Effector memory CD4-positive, alpha-beta T cell (primary cell): ENCODE measurements around the gene ITIH5.
"Not testable (repeated sequence)": the region's sequence is repeated elsewhere in the genome, so short reads cannot be mapped to it uniquely, and the experiment has no call there.

Experiments
- DNase-seq, 3 donors: peaks; one replicate each; pipeline ENCODE4 v3.0.0-alpha.2; 2020
- H3K27ac ChIP-seq: 2 replicates; pipeline ENCODE4 v1.7.0; 2013; ENCODE audit warnings: mild to moderate bottlenecking, low read length, moderate library complexity; ENCODE audit not compliant: insufficient read depth, poor library complexity, severe bottlenecking
- H3K27me3 ChIP-seq: replicated peaks from 2 replicates; pipeline ENCODE4 v1.7.0; 2013; ENCODE audit warnings: mild to moderate bottlenecking, low read length; ENCODE audit not compliant: insufficient read depth, control insufficient read depth, poor library complexity, severe bottlenecking
- H3K36me3 ChIP-seq: 2 replicates; pipeline ENCODE4 v1.7.0; 2013; ENCODE audit warnings: mild to moderate bottlenecking, low read length, moderate library complexity; ENCODE audit not compliant: control insufficient read depth, insufficient read depth
- H3K4me1 ChIP-seq: 2 replicates; pipeline ENCODE4 v1.7.0; 2013; ENCODE audit warnings: low read length, mild to moderate bottlenecking; ENCODE audit not compliant: control insufficient read depth, insufficient read depth, poor library complexity, severe bottlenecking
- H3K4me3 ChIP-seq: 2 replicates; pipeline ENCODE4 v1.7.0; 2013; ENCODE audit warnings: low read length, low read depth, mild to moderate bottlenecking; ENCODE audit not compliant: insufficient read depth, poor library complexity, severe bottlenecking
- H3K9me3 ChIP-seq: 2 replicates; pipeline ENCODE4 v1.7.0; 2013; ENCODE audit warnings: mild to moderate bottlenecking, low read length, moderate library complexity; ENCODE audit not compliant: control insufficient read depth

ITIH5 gene

GRCh38 chr10:7690885-7691597 is 24.3 kb upstream of the ITIH5 start:
- H3K36me3 ChIP-seq, DNase-seq: not testable (repeated sequence)

GRCh38 chr10:7689591-7689990 is 22.8 kb upstream of the ITIH5 start:
- Histone ChIP-seq H3K36me3 (no peaks in the 10 kb centered on the region), H3K4me3 (no peak overlapping the region), H3K4me1 (no peaks in the 10 kb centered on the region), H3K27me3 (no peaks in the 10 kb centered on the region), H3K9me3 (no peaks in the 10 kb centered on the region), H3K27ac (no peak overlapping the region)
- no peak for DNase-seq

More at GRCh38 chr10:7690885-7691597, 24.3 kb upstream of the ITIH5 start:
- H3K9me3 ChIP-seq, H3K4me1 ChIP-seq, H3K27me3 ChIP-seq, H3K27ac ChIP-seq, H3K4me3 ChIP-seq: not testable (repeated sequence)

- Histone ChIP-seq H3K9me3 (no peaks in the 10 kb centered on the region), H3K27me3 (no peaks in the 10 kb centered on the region), H3K4me3 (no peak overlapping the region), H3K27ac (no peak overlapping the region), H3K36me3 (no peaks in the 10 kb centered on the region), H3K4me1 (no peaks in the 10 kb centered on the region)
- DNase-seq = peak; percentile 33 to 44 (median 42)
These were observed 20.6 kb upstream of the ITIH5 start for GRCh38 chr10:7687228-7687907.

- Histone ChIP-seq H3K36me3 (no peaks in the 10 kb centered on the region), H3K27me3 (no peaks in the 10 kb centered on the region), H3K27ac (no peak overlapping the region), H3K4me1 (no peaks in the 10 kb centered on the region), H3K4me3 (no peak overlapping the region), H3K9me3 (no peaks in the 10 kb centered on the region)
- no peak for DNase-seq
These were observed 19.8 kb upstream of the ITIH5 start for GRCh38 chr10:7686351-7687171.

GRCh38 chr10:7680078-7680477 is 13.3 kb upstream of the ITIH5 start:
- not testable (repeated sequence) for DNase-seq, H3K27ac ChIP-seq, H3K4me3 ChIP-seq, H3K4me1 ChIP-seq, H3K9me3 ChIP-seq, H3K36me3 ChIP-seq, H3K27me3 ChIP-seq

GRCh38 chr10:7679256-7679655 is 12.5 kb upstream of the ITIH5 start:
- DNase-seq = no peak
- H3K36me3 ChIP-seq = no peaks in the 10 kb centered on the region

GRCh38 chr10:7672341-7673134 is 5.8 kb upstream of the ITIH5 start:
- peaks cover 7% of the 10 kb centered on the region for H3K27me3 ChIP-seq
- H3K4me3 ChIP-seq = no peak overlapping the region
- no peaks in the 10 kb centered on the region for H3K36me3 ChIP-seq
- no peaks in the 10 kb centered on the region for H3K9me3 ChIP-seq
- no peak overlapping the region for H3K27ac ChIP-seq
- no peaks in the 10 kb centered on the region for H3K4me1 ChIP-seq
- DNase-seq = no peak

More at GRCh38 chr10:7679256-7679655, 12.5 kb upstream of the ITIH5 start:
- no peak overlapping the region for H3K27ac ChIP-seq
- H3K27me3 ChIP-seq = no peaks in the 10 kb centered on the region
- H3K4me3 ChIP-seq = no peak overlapping the region
- no peaks in the 10 kb centered on the region for H3K4me1 ChIP-seq
- H3K9me3 ChIP-seq = no peaks in the 10 kb centered on the region

- no peaks in the 10 kb centered on the region for H3K9me3 ChIP-seq
- H3K4me1 ChIP-seq = peaks cover 9% of the 10 kb centered on the region
- DNase-seq = no peak
- no peak overlapping the region for H3K27ac ChIP-seq
- no peaks in the 10 kb centered on the region for H3K36me3 ChIP-seq
- peaks cover 20% of the 10 kb centered on the region for H3K27me3 ChIP-seq
- H3K4me3 ChIP-seq = no peak overlapping the region
These were observed 3.4 kb upstream of the ITIH5 start for GRCh38 chr10:7670157-7670556.

GRCh38 chr10:7667262-7668141 is 736 bp upstream of the ITIH5 start:
- Histone ChIP-seq H3K36me3 (no peaks in the 10 kb centered on the region), H3K27ac (no peak overlapping the region), H3K9me3 (no peaks in the 10 kb centered on the region), H3K27me3 (peaks cover 29% of the 10 kb centered on the region), H3K4me1 (peaks cover 9% of the 10 kb centered on the region), H3K4me3 (peak overlapping the region; percentile 25)
- DNase-seq = no peak
